Stimulated activated effector memory CD8-positive, alpha-beta T cell treated with anti-CD3 and anti-CD28 coated beads, Interleukin-12 subunit alpha, Interleukin-12 subunit beta, amount 100 ng/mL, for 72 hours (primary cell): Measurements from ENCODE around the gene ABCB8.
A peak's percentile ranks its signal among the peaks of the same experiment; 100 is the strongest.

Source experiments
- ATAC-seq: fragments of 150-1000 bp; cut with Tn5 transposase; 2 replicates; pipeline ENCODE4 v1.10.0; 2021
- DNase-seq, 2 donors: peaks; one replicate each; pipeline ENCODE4 v3.0.0; 2021 to 2022; ENCODE audit warnings: low spot score in 2 of 2
- H3K27ac Mint-ChIP-seq: one replicate; pipeline ENCODE4 v1.8.0; 2022; ENCODE audit warnings: mild to moderate bottlenecking, mixed read lengths
- H3K36me3 Mint-ChIP-seq: one replicate; pipeline ENCODE4 v1.8.0; 2022; ENCODE audit warnings: mild to moderate bottlenecking, mixed read lengths
- H3K4me1 Mint-ChIP-seq: one replicate; pipeline ENCODE4 v1.8.0; 2022; ENCODE audit warnings: mixed read lengths
- H3K4me3 Mint-ChIP-seq: one replicate; pipeline ENCODE4 v1.8.0; 2022; ENCODE audit warnings: mild to moderate bottlenecking, mixed read lengths
- H3K9me3 Mint-ChIP-seq: one replicate; pipeline ENCODE4 v1.8.0; 2022; ENCODE audit warnings: mixed read lengths

ABCB8 gene

GRCh38 chr7:151047976-151048815, 19.9 kb downstream of the ABCB8 start, which contains the start of gene ASIC3:
ASIC3 (plus strand) TSS chr7:151048531; CDS start chr7:151048886, 355 bp downstream.
- no peak within 1 kb of the TSS for H3K4me3 Mint-ChIP-seq
- no peak for DNase-seq
- peaks cover 7% of the 10 kb centered on the region for H3K4me1 Mint-ChIP-seq
- H3K27ac Mint-ChIP-seq, result peak within 1 kb of the TSS; percentile 76
- peaks cover 5% of the 10 kb centered on the region for H3K36me3 Mint-ChIP-seq
- no peak for ATAC-seq
- no peaks in the 10 kb centered on the region for H3K9me3 Mint-ChIP-seq

DNA sequence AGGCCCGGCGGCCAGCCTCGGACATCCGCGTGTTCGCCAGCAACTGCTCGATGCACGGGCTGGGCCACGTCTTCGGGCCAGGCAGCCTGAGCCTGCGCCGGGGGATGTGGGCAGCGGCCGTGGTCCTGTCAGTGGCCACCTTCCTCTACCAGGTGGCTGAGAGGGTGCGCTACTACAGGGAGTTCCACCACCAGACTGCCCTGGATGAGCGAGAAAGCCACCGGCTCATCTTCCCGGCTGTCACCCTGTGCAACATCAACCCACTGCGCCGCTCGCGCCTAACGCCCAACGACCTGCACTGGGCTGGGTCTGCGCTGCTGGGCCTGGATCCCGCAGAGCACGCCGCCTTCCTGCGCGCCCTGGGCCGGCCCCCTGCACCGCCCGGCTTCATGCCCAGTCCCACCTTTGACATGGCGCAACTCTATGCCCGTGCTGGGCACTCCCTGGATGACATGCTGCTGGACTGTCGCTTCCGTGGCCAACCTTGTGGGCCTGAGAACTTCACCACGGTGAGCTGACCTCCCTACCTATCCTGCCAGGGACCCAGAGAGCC, 20.7 kb downstream of the ABCB8 start:
- DNase-seq (no peak), ATAC-seq (no peak)
- no peak overlapping the region for H3K4me3 Mint-ChIP-seq
- H3K4me1 Mint-ChIP-seq, result peaks cover 7% of the 10 kb centered on the region
- peaks cover 5% of the 10 kb centered on the region for H3K36me3 Mint-ChIP-seq
- no peak overlapping the region for H3K27ac Mint-ChIP-seq
- no peaks in the 10 kb centered on the region for H3K9me3 Mint-ChIP-seq

- Mint-ChIP-seq H3K4me3 (no peak overlapping the region), H3K36me3 (no peaks in the 10 kb centered on the region), H3K27ac (no peak overlapping the region), H3K9me3 (no peaks in the 10 kb centered on the region), H3K4me1 (peaks cover 7% of the 10 kb centered on the region)
- DNase-seq (no peak), ATAC-seq (peak; percentile 59)
Measured at GRCh38 chr7:151051108-151051507, 22.9 kb downstream of the ABCB8 start.

DNA sequence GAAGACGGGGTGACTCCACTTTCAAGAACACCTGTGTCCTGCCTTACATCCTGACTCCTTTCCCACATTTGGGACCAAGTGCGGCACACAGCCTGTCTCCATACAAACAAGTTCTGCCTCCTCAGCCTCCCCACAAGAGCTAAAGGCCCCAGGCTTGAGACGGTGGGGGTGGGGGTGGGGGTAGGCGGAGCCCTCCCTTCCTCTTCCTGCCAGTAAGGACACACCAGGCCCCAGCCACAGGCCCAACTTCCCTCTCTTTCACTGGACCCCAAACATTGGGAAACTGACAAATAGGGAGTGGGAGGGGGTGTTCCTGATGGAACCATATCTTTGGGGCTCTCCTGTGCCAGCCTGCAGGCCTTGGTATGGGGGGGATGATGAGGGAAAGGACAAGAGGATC, 24.8 kb downstream of the ABCB8 start:
- DNase-seq, result no peak
- no peak for ATAC-seq
- Mint-ChIP-seq H3K36me3 (peaks cover 2% of the 10 kb centered on the region), H3K4me1 (peaks cover 21% of the 10 kb centered on the region), H3K27ac (no peak overlapping the region), H3K9me3 (no peaks in the 10 kb centered on the region), H3K4me3 (no peak overlapping the region)

DNA sequence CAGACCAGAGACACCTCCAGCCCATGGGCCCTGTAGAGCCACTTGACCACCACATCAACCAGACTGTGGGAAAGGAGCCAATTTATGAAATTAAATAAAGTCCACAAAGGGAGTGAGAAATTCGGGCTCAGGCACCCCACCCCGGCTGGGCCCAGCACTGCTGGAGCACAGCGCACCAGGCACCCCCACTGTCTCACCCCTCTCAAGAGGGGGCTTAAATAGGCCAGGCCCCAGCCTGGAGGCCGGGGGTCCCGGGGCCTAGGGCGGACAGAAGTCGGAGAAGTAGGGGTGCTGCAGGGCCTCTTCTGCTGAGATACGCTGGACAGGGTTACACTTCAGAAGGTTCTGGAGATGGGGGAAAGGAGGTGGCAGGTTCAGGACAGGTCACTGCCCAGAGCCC, 25.5 kb downstream of the ABCB8 start:
- Mint-ChIP-seq H3K4me1 (peaks cover 26% of the 10 kb centered on the region), H3K36me3 (peaks cover 9% of the 10 kb centered on the region), H3K27ac (no peak overlapping the region), H3K4me3 (no peak overlapping the region), H3K9me3 (no peaks in the 10 kb centered on the region)
- no peak for DNase-seq
- no peak for ATAC-seq

DNA sequence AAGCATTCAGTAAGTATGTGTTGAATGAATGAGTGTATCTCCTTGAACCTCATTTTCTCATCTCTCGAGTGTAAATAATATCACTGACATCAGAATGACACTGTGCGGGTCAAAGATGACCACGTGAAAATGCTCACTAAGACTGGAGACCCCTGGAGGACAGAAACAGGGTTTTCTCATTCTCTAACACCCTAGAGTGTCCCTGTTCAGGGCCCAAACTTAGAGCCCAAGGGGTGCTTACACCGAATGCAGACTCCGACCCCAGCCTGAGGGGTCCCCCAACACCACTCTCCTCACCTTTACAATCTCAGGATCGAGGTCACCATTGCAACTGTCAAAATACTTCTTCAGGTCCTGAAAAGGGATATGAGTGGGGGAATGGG, 28.0 kb downstream of the ABCB8 start:
- H3K9me3 Mint-ChIP-seq, result no peaks in the 10 kb centered on the region
- H3K4me1 Mint-ChIP-seq, result peaks cover 40% of the 10 kb centered on the region
- DNase-seq (no peak), ATAC-seq (no peak)
- no peak overlapping the region for H3K27ac Mint-ChIP-seq
- peak overlapping the region; percentile 93 for H3K4me3 Mint-ChIP-seq
- peaks cover 15% of the 10 kb centered on the region for H3K36me3 Mint-ChIP-seq

DNA sequence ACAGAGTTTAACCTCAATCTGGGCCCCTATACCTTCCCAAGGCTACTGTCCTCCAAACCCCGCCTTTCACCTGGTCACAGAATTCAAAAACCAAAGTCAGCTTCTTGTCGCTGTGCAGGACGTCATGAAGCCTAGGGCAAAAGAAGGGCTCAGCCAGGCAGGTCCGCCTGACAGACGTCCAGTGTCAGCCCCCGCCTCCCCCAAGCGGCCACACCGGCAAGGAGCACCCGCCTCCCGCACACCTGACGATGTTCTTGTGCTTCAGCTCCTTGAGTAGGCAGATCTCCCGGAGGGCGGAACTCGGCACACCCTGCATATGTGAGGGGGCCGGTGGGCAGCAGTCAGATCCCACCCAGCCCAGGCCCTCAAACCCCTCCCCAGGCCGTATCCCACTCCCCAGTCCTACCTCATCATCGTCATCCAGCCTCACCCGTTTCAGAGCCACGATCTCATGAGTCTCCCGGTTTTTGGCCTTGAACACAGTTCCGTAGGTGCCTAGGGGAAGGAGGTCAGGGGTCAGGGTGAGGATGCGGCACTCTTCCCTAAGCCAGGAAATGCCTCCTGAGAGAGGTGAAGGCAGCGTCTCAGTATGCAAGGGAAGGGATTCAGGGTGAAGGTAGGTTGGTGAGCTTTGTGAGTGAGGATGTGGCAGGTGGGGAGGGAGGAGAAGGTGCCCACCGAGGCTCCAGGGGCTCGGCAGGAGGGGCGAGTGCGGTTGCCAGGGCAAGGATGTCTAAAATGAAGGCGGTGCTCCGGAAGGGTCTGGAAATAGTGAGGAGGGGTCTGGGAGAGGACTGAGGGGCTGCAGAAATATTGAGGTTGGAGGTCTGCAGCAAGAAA, 28.6 kb downstream of the ABCB8 start:
- Mint-ChIP-seq H3K4me3 (peak overlapping the region; percentile 93), H3K9me3 (no peaks in the 10 kb centered on the region), H3K27ac (peak overlapping the region; percentile 91), H3K4me1 (peaks cover 46% of the 10 kb centered on the region), H3K36me3 (peaks cover 15% of the 10 kb centered on the region)
- DNase-seq (no peak), ATAC-seq (no peak)

- Mint-ChIP-seq H3K4me1 (peaks cover 45% of the 10 kb centered on the region), H3K9me3 (no peaks in the 10 kb centered on the region), H3K4me3 (peak within 1 kb of the TSS; percentile 93), H3K27ac (peak within 1 kb of the TSS; percentile 91), H3K36me3 (peaks cover 15% of the 10 kb centered on the region)
- ATAC-seq, result peak; percentile 2
- DNase-seq, result no peak
Measured at GRCh38 chr7:151057506-151057988, 29.3 kb downstream of the ABCB8 start, which contains the start of gene CDK5. CDK5 (minus strand) TSS chr7:151057897; CDS start chr7:151057848, 49 bp downstream.

- Mint-ChIP-seq H3K4me1 (peaks cover 41% of the 10 kb centered on the region), H3K4me3 (peak overlapping the region; percentile 93), H3K36me3 (peaks cover 15% of the 10 kb centered on the region), H3K9me3 (no peaks in the 10 kb centered on the region), H3K27ac (peak overlapping the region; percentile 91)
- DNase-seq (peak; percentile 83 to 95), ATAC-seq (peak; percentile 95)
Measured at GRCh38 chr7:151057989-151058780, 29.9 kb downstream of the ABCB8 start.

GRCh38 chr7:151058781-151059366, 30.6 kb downstream of the ABCB8 start:
- Mint-ChIP-seq H3K4me3 (peak overlapping the region; percentile 93), H3K36me3 (peaks cover 21% of the 10 kb centered on the region), H3K9me3 (no peaks in the 10 kb centered on the region), H3K27ac (peak overlapping the region; percentile 91), H3K4me1 (peaks cover 41% of the 10 kb centered on the region)
- no peak for ATAC-seq
- DNase-seq, result no peak

DNA sequence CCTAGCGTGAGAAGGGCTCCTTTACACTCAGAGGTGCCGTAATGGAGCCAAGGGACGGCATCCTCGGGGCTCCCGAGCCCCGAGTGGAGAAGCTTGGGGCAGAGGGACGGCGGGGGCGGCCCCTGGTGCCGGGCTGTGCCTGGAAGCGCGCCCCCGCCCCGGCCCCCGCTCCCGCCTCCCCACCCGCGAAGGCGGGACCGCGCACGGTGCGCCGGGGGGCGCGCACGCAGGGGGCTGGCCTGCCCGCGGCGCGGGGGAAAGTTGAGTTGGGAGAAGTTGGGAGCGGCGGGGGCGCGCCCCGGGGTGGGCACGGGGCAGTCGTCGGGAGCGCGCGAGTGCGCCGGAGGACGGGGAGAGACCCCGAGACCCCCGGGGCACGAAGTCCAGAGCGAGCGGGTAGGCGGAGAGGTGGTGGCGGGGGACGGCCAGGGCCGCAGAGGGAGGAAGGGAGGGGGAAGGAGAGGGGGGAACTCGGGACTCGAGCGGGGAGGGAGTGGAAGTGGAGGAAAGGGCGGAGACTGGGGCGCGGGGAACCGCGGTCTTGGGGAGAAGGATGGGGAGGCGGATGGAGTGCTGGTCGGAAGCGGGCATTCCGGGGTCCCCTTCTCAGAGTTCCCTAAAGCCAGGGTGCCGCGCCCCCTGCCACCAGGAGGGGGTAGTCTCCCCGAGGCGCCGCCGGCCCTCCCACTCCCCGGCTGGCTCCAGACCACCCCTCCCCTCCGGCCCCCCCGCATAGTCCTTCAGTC, 31.3 kb downstream of the ABCB8 start, which contains the start of gene SLC4A2:
Gene SLC4A2 (plus strand): TSS at position 223 of the 746 bp plus-strand sequence. CDS start 2,399 bp downstream, outside the sequence.
- Mint-ChIP-seq H3K27ac (peak within 1 kb of the TSS; percentile 91), H3K36me3 (peaks cover 24% of the 10 kb centered on the region), H3K9me3 (no peaks in the 10 kb centered on the region), H3K4me1 (peaks cover 41% of the 10 kb centered on the region), H3K4me3 (peak within 1 kb of the TSS; percentile 93)
- DNase-seq (peak; percentile 69 to 88), ATAC-seq (peak; percentile 38)

- Mint-ChIP-seq H3K9me3 (no peaks in the 10 kb centered on the region), H3K27ac (peak overlapping the region; percentile 91), H3K4me1 (peaks cover 41% of the 10 kb centered on the region), H3K36me3 (peaks cover 29% of the 10 kb centered on the region), H3K4me3 (peak overlapping the region; percentile 93)
- ATAC-seq, result no peak
- DNase-seq, result no peak
Measured at GRCh38 chr7:151060113-151060415, 31.8 kb downstream of the ABCB8 start.

DNA sequence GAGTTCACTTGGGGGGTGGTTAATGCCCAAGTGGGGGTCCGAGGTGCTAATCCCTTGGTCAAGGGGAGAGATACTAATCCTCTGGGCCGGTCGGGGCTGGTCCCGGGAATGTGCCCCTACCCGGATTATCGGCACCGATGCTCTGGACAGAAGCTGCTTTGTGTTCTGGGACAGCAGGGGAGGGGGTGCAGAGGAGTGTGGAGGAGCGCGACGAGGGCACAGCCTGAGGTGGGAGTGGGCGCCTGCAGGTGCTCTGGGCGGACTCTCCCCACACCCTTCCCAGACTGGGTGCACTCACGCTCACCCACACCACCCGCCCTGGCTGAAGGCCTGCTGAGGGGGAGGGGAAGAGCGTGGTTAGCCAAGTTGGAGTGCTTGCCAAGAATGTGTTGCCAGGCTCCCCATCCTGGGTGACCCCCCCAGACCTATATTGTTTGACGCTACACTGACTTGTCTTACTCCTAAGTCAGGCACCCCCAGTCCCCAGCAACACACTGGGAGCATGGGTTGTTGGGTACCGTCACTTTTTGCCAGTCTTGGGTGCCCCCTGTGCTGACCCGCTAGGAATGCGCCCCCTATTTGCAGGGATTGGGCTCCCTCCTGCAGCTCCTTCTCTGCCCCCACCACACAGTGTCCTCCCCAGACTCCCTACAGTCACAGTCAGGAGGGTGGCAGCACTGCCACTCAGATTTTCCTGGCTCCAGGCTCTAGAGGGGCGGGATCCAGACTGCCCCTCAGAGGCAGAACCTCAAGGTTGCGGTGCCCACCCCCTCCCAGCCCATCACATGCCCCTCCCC, 32.4 kb downstream of the ABCB8 start:
- DNase-seq, result no peak
- Mint-ChIP-seq H3K4me1 (peaks cover 41% of the 10 kb centered on the region), H3K27ac (peak overlapping the region; percentile 91), H3K9me3 (no peaks in the 10 kb centered on the region), H3K36me3 (peaks cover 35% of the 10 kb centered on the region), H3K4me3 (peak overlapping the region; percentile 93)
- no peak for ATAC-seq
